K562 (cell line): ENCODE measurements around the gene CACNA2D2. TPM values are rescaled to one million over a fixed set of nuclear protein-coding genes. Genes with fewer than 3 reads are reported as not detected.

Experiments used
- ATF3 ChIP-seq, 2 experiments: fragments of 450-650 bp in 1 of 2; sonication (generic) in 1 of 2; formaldehyde crosslinking in 1 of 2; IDR thresholded peaks in 1 of 2; conservative IDR thresholded peaks in 1 of 2; 2 replicates each; pipeline versions ENCODE4 v1.6.1 to v1.8.1; 2016 to 2023; ENCODE audit warnings: mild to moderate bottlenecking in 2 of 2, moderate library complexity in 2 of 2, inconsistent platforms in 1 of 2, missing genetic modification reagents in 1 of 2
- CTCF ChIP-seq, 3 experiments: IDR thresholded peaks in 2 of 3; conservative IDR thresholded peaks in 1 of 3; 2 replicates each; pipeline ENCODE4 v1.5.1; 2011 to 2012; ENCODE audit warnings: low read length in 3 of 3, mild to moderate bottlenecking in 3 of 3, control low read depth in 2 of 3, improper control_type of control experiment in 1 of 3, inconsistent platforms in 1 of 3, low read depth in 1 of 3, mixed read lengths in 1 of 3, moderate library complexity in 1 of 3; ENCODE audit not compliant: insufficient read depth in 2 of 3
- DPF2 ChIP-seq: fragments of 450-650 bp; IDR thresholded peaks from 2 replicates; pipeline ENCODE4 v1.6.1; 2016
- FOXA1 ChIP-seq: fragments of 450-650 bp; IDR thresholded peaks from 2 replicates; pipeline ENCODE4 v1.6.1; 2016; ENCODE audit warnings: mild to moderate bottlenecking, borderline replicate concordance
- PHB ChIP-seq: fragments of 250-450 bp; sonication (Bioruptor Pico); IDR thresholded peaks from 2 replicates; pipeline ENCODE4 v1.5.0; 2021
- SMC3 ChIP-seq: conservative IDR thresholded peaks from 2 replicates; pipeline ENCODE4 v1.6.1; 2011; ENCODE audit warnings: low read depth, low read length, improper control_type of control experiment; ENCODE audit not compliant: insufficient read depth
- SPI1 ChIP-seq: IDR thresholded peaks from 2 replicates; pipeline ENCODE4 v1.6.1; 2011; ENCODE audit warnings: low read depth, low read length, control low read depth, borderline replicate concordance
- TFAP4 ChIP-seq: sonication (generic); formaldehyde crosslinking; IDR thresholded peaks from 2 replicates; pipeline ENCODE4 v1.8.0; 2022; ENCODE audit warnings: missing genetic modification reagents, mild to moderate bottlenecking, moderate library complexity, borderline replicate concordance
- YY1 ChIP-seq, 3 experiments: IDR thresholded peaks; 2 replicates each; pipeline ENCODE4 v1.6.1; 2011; ENCODE audit warnings: low read length in 2 of 3, mild to moderate bottlenecking in 2 of 3, moderate library complexity in 2 of 3, borderline replicate concordance in 1 of 3, control low read depth in 1 of 3, low read depth in 1 of 3; ENCODE audit not compliant: insufficient read depth in 3 of 3, insufficient replicate concordance in 2 of 3, control insufficient read depth in 1 of 3, insufficient read length in 1 of 3; ENCODE audit errors: extremely low read depth in 1 of 3
- ZBTB40 ChIP-seq, 2 experiments: fragments of 450-650 bp in 1 of 2; sonication (generic) in 1 of 2; formaldehyde crosslinking in 1 of 2; IDR thresholded peaks; 2 replicates each; pipeline versions ENCODE4 v1.7.1 to v1.9.0; 2016 to 2022; ENCODE audit warnings: inconsistent platforms in 1 of 2, mild to moderate bottlenecking in 1 of 2, missing genetic modification reagents in 1 of 2
- polyA plus RNA-seq, 8 experiments: library from polyadenylated mRNA; depleted of rRNA in 4 of 8; stranded (reverse) in 5 of 8; unstranded in 3 of 8; fragments of >200 nt; fragmentation: Nextera tagmentation in 2 of 8; fragmentation: Illumina TruSeq in 1 of 8; extraction: Ambion mirVana in 2 of 8; extraction: Trizol in 1 of 8; gene quantifications; 2 replicates each; pipeline versions ENCODE4 v1.2.1 to v1.2.3, GENCODE V29; 2011 to 2014; ENCODE audit warnings: inconsistent platforms in 1 of 8, missing spikeins in 1 of 8
- total RNA-seq, 7 experiments: library from RNA; depleted of rRNA in 6 of 7; stranded (reverse); fragments of >200 nt in 6 of 7; fragmentation: Illumina TruSeq in 2 of 7; extraction: Trizol in 2 of 7; gene quantifications; 2 replicates each; pipeline versions ENCODE4 v1.2.1 to v1.2.3, GENCODE V29; 2011 to 2021; ENCODE audit warnings: low replicate concordance in 1 of 7

The CACNA2D2 gene
- total and polyA plus RNA-seq, 9 of the 15 experiments (the other 6 are each of a cell fraction or from before 2014, with no cell fraction given), result 0.11 to 0.58 (median 0.36) TPM; not detected in 2

- TF ChIP-seq CTCF (IDR thresholded peaks at IDR 0.05 in 2 of 3, conservative IDR thresholded peaks at IDR 0.05 in 1 of 3; ENCODE audit: insufficient read depth in 2 of 3, low read depth in 1 of 3, low read length in 3 of 3), result peak; percentile 67 to 73 (median 70)
- TF ChIP-seq FOXA1, result no peak
- peak; percentile 77 for TF ChIP-seq ZBTB40 (IDR thresholded peaks at IDR 0.05)
- TF ChIP-seq ZBTB40 (CRISPR knock-in tag; IDR thresholded peaks at IDR 0.05), result peak; percentile 53; the same call in 1 of the 2 replicates
- peak; percentile 29; the same call in 1 of the 2 replicates for TF ChIP-seq SMC3
- no peak for TF ChIP-seq TFAP4 (CRISPR knock-in tag)
- 0 out of 2 replicates have a peak, but pooled peaks have one; percentile 7 for TF ChIP-seq DPF2
- no peak for TF ChIP-seq YY1 (IDR thresholded peaks at IDR 0.05; ENCODE audit: borderline replicate concordance in 1 of 3, control insufficient read depth in 1 of 3, extremely low read depth in 1 of 3, insufficient read depth in 3 of 3, insufficient read length in 1 of 3, insufficient replicate concordance in 2 of 3, low read depth in 1 of 3, low read length in 2 of 3)
- TF ChIP-seq PHB (CRISPR knock-in tag), result no peak
- TF ChIP-seq ATF3 (IDR thresholded peaks at IDR 0.05), result peak; percentile 49; the same call in 1 of the 2 replicates
- no peak for TF ChIP-seq ATF3 (CRISPR knock-in tag; conservative IDR thresholded peaks at IDR 0.05)
- no peak for TF ChIP-seq SPI1
Observed at GRCh38 chr3:50347187-50347813, 156.1 kb downstream of the CACNA2D2 start (continued).
